Measurements from ENCODE around the gene ZNF345.

The ZNF345 gene

GRCh38 chr19:36850559-36851442 lies at the start of gene ZNF345:
Gene ZNF345, plus strand, starts transcription at chr19:36850876. Its CDS starts 25,955 bp downstream, at chr19:36876831.
- DNase-seq (ENCODE audit: low read depth), result peak; percentile 87

DNA sequence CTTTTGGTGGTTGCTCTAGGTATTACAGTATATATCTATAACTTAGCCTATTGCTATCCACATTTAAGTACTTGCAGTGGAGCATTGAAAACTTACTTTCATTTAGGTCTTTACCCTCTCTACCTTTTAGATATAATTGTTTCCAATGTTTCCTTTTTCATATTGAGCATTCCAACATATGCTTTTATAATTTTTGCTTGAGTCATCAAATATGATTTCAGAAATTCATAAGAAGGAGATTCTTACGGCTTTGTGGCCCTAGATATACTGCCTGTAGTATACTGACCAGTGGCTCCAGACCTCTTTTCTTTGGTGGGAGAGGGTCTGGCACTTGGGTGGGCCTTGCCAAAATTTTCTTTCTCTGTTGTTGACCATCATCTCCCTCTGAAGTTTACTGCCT lies 45.3 kb upstream of the ZNF345 start:
- no peak for DNase-seq (ENCODE audit: low read depth)

DNA sequence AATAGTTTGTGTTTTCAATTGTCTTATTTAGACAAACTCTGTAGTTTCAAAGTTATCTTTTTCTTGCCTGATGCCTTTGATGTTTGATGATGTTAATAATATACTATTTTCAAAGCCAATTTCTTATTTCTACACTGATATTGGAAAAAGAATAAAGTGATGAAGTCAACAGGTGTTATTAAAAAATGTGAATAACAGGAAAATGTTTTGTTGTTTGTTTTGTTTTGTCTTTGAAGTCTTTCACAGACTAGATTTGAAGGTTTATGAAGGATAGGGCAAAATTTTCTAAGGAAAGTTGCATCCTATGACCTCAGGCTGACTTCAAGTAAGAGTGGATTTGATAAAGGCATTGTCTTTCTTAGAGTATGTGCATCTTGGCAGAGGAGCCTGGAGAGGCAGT lies 43.6 kb upstream of the ZNF345 start:
- no peak for DNase-seq (ENCODE audit: low read depth)

GRCh38 chr19:36819130-36819630 lies 31.5 kb upstream of the ZNF345 start:
- no peak for DNase-seq (ENCODE audit: low read depth)

- no peak for DNase-seq (ENCODE audit: low read depth)
Measured at GRCh38 chr19:36821758-36822157, 28.9 kb upstream of the ZNF345 start.

DNA sequence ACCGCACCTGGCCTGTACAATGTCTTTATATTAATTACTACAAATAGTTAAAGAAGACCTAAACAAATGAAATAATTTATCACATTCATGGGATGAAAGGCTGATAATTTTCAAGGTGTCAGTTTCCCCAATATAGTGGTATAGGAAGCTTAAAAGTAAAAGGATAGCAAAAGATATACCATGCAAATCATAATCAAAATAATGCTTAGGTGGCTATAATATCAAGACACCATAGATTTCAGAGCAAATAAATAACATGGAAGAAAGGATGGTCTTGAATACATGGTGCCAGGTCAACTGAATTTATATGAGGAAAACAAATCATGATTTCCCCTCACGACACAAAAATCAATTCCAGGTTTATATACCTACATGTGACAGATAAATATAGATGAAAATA lies 17.2 kb upstream of the ZNF345 start:
- no peak for DNase-seq (ENCODE audit: low read depth)

DNA sequence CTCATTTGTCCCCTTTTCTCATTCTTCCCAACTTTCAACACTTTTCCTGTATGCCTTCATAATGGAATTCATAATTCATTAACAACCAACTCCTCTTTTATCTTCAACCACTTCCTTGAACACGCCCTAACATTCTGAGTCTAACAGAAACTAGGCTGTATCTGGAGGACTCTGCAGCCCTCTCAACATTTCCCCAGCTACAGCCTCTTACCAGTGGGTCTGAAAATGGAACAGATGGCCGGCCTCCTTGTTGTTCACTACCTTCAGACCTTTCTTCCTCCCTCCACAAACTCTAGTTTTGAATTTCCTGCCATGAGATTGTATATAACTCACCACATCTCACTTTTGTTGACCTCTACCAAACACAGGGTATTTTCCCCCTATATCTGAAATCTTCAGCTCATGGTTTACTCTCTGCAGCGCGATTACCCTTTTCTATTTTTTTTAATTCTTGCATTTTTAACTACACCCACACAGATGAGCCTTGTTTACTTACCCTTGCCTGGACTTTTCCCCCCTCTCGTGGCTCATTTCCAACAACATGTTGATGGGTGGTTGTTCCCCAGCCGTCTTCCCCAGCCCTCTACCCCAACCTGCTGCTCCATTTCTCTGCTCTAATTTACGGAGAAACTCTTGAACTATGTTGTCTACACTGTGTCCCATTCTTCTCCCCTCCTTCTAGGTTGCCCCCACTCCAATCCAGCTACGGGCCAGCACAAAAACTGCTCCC lies 13.3 kb upstream of the ZNF345 start:
- DNase-seq (ENCODE audit: low read depth), result peak; percentile 22

DNA sequence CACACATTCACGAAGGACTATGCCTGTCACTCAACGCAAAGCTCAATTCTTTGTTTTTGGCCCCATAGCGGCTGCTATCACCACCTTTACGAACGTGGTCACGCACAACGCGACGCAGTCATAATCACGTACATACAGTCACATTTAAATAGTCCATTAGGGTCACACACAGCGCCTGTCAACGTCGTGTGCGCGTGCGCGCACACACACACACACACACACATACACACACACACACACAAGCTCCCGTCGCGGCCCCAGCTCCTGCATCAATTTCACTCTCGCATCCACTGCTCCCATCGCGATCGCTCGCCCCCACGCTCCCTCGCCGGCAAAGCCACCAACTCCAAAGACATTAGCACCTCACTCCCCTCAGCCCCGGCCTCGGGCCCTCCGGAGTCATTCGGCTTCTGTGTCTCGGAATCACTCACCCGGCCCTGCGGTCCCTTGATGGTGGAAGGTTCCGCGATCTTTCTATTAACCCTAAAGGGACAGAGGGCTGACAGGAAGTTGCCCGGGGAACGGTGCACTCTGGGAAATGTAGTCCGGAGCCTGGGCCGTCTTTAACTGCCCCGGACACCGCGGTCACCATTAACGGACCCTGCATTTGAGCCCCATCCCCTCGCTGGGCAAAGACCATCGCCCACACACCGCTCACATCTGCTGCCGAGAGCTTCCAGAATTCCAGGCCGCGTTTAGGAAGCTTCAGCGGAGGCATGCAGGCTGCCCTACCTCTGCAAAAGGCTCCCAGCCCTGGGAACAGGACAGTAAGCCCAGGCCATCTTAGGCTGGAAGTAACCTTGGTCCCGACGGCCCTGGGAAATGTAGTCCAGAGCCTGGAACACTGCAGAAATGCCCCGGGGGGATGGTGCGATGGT lies 12.5 kb upstream of the ZNF345 start, which contains the start of gene ZNF790:
Gene ZNF790 (minus strand): TSS at position 482 of the 878 bp plus-strand sequence. CDS start 12,768 bp downstream, outside the sequence.
- DNase-seq (ENCODE audit: low read depth), result peak; percentile 88

- no peak for DNase-seq (ENCODE audit: low read depth)
Measured at GRCh38 chr19:36838784-36839324, 11.8 kb upstream of the ZNF345 start.

DNA sequence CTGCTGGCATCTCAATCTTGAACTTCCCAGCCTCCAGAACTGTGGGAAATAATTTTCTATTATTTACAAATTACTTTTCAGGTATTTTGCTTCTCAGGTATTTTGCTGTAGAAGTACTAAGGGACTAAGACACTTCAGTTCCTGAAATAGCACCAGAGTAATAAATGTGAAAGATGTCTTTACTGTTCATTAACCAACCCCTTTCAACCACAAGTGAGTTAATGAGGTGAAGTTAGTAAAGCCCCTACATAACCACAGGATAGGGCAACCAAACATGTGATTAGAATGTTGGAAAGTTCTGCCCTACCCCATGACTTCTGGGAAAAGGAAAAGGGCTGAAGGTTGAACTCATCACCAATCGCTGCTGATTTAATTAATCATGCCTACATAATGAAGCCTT lies 2.7 kb upstream of the ZNF345 start:
- DNase-seq (ENCODE audit: low read depth), result no peak

DNA sequence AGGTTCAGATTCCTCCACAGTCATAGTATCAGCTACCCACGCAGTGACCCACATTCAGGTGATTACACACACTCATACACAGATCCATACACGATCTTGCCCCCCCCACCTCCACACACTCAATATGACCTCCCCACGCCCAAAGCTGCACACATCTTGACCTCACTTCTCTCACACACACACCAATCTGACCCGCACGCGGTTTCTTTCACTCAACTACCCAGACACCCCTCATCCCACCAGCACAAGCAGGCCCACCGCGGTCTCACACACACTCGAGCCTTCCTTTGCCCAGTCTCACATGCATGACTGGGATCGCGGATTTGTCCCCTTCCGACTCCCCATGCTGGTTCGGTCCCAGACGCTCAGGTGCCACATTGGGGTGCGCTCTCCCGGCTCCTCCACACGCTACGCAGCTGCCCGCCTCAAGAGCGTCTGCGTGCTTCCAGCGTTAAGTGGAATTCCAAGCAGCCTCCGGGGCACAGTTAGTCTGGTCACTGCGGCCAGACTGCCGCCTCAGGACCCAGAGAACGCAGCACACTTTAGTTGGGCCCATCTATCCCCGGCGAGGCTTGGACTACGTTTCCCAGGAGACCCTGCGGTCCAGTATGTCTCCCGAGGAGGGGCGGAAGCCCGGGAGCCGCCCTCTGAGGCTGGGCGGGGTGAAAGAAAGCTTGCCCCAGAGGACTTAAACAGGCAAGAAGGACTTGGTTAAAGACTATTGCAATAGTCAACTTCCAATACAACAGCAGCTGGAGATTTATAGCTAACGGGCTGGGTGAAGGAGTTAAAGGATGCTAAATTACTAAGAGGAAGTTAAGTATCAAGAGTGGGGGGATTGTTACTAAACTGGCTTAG lies 746 bp upstream of the ZNF345 start:
- peak; percentile 75 for DNase-seq (ENCODE audit: low read depth)

DNA sequence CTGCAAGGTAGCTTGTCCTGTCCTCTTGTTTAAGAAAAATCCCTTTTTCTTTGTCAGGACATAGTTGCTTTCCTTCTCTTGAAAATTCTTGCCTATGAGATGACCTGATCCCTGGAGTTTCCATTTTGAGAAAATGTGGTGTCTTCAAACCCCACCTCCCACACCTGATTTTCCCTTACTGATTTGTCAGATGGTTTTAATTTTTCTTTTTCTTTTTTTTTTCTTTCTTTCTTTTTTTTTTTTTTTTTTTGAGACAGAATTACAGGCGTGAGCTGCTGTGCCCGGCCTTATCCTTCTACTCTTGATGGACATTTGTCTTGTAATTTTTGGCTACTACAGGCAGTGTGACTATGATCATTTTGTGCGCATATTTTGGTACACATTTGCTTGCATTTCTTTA lies 1.2 kb downstream of the ZNF345 start:
- no peak for DNase-seq (ENCODE audit: low read depth)

DNA sequence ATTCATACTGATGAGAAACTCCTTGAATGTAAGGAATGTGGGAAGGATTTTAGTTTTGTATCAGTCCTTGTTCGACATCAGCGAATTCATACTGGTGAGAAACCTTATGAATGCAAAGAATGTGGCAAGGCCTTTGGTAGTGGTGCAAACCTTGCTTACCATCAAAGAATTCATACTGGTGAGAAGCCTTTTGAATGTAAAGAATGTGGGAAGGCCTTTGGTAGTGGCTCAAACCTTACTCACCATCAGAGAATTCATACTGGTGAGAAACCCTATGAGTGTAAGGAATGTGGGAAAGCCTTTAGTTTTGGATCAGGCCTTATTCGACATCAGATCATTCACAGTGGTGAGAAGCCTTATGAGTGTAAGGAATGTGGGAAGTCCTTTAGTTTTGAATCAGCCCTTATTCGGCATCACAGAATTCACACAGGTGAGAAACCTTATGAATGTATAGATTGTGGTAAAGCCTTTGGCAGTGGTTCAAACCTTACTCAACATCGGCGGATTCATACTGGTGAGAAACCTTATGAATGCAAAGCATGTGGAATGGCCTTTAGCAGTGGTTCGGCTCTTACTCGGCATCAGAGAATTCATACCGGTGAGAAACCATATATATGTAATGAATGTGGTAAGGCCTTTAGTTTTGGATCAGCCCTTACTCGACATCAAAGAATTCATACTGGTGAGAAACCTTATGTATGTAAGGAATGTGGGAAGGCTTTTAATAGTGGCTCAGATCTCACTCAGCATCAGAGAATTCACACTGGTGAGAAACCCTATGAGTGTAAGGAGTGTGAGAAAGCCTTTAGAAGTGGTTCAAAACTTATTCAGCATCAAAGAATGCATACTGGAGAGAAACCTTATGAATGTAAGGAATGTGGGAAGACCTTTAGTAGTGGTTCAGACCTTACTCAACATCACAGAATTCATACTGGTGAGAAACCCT lies 26.6 kb downstream of the ZNF345 start:
- DNase-seq (ENCODE audit: low read depth), result no peak

DNA sequence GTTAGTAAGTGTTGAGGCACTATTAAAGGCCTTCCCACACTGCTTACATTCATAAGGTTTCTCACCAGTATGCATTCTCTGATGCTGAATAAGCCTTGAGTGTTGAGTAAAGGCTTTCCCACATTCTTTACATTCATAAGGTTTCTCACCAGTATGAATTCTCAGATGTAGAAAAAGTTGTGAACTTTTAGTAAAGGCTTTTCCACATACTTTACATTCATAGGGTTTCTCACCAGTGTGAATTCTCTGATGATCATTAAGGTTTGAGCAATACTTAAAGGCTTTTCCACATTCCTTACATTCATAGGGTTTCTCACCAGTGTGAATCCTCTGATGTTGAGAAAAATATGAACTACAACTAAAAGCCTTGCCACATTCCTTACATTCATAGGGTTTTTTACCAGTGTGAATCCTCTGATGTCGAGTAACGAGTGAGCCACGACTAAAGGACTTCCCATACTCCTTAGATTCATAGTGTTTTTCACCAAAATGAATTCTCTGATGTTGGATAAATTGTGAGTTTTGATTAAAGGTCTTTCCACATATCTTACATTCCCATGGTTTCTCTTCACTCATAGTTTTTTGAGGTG lies 41.2 kb downstream of the ZNF345 start:
- no peak for DNase-seq (ENCODE audit: low read depth)

- DNase-seq (ENCODE audit: low read depth), result no peak
Measured at GRCh38 chr19:36894849-36895383, 44.2 kb downstream of the ZNF345 start.

DNA sequence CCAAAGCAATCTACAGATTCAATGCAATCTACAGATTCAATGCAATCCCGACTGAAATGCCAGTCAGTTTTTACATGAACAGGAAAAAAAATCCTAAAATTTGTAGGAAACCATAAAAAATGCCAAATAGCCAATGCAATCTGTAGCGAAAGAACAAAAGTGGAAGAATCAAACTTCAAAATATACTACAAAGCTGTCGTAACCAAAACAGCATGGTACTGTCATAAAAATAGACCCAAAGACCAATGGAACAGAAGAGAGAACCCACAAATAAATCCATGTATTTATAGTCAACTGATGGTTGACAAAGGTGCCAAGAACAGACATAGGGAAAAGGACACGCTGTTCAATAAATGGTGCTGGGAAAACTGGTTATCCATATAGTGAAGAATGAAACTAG lies 47.7 kb downstream of the ZNF345 start:
- no peak for DNase-seq (ENCODE audit: low read depth)

GRCh38 chr19:36915992-36916830 lies 65.5 kb downstream of the ZNF345 start, which contains the start of the genes ZNF568 and ZNF829:
Gene ZNF568, plus strand, starts transcription at chr19:36916332. Its CDS starts 6,439 bp downstream, at chr19:36922771.
Gene ZNF829, minus strand, starts transcription at chr19:36916291. Its CDS starts 1,124 bp downstream, at chr19:36915167.
- peak; percentile 70 for DNase-seq (ENCODE audit: low read depth)

GRCh38 chr19:36916991-36917390 lies 66.3 kb downstream of the ZNF345 start:
- no peak for DNase-seq (ENCODE audit: low read depth)
